K562 (cell line): Measurements from ENCODE around the gene NDUFB7. TPM values are rescaled to one million over a fixed set of nuclear protein-coding genes. Genes with fewer than 3 reads are reported as not detected.

ENCODE experiments used
- microRNA counts: library from miRNA; unstranded; fragments of <30 nt; microRNA quantifications from one replicate; lab custom pipeline; 2016
- microRNA-seq: library from miRNA; unstranded; fragments of <30 nt; microRNA quantifications from one replicate; pipeline ENCODE4, GENCODE V29; 2018; ENCODE audit warnings: borderline microRNAs expressed
- polyA plus RNA-seq, 8 experiments: library from polyadenylated mRNA; depleted of rRNA in 4 of 8; stranded (reverse) in 5 of 8; unstranded in 3 of 8; fragments of >200 nt; fragmentation: Nextera tagmentation in 2 of 8; fragmentation: Illumina TruSeq in 1 of 8; extraction: Ambion mirVana in 2 of 8; extraction: Trizol in 1 of 8; gene quantifications; 2 replicates each; pipeline versions ENCODE4 v1.2.1 to v1.2.3, GENCODE V29; 2011 to 2014; ENCODE audit warnings: inconsistent platforms in 1 of 8, missing spikeins in 1 of 8
- small RNA-seq: library from RNA; depleted of rRNA; stranded (forward); fragments of <200 nt; gene quantifications from one replicate; pipeline ENCODE3, GENCODE V24; 2014
- total RNA-seq, 7 experiments: library from RNA; depleted of rRNA in 6 of 7; stranded (reverse); fragments of >200 nt in 6 of 7; fragmentation: Illumina TruSeq in 2 of 7; extraction: Trizol in 2 of 7; gene quantifications; 2 replicates each; pipeline versions ENCODE4 v1.2.1 to v1.2.3, GENCODE V29; 2011 to 2021; ENCODE audit warnings: low replicate concordance in 1 of 7

NDUFB7 gene
- total and polyA plus RNA-seq, 9 of the 15 experiments (the other 6 are each of a cell fraction or from before 2014, with no cell fraction given) = 14.9 to 842 (median 137) TPM

MicroRNA genes within 50 kb of the gene (microRNA counts, 767-probe panel; counts per million panel counts)
- not detected for microRNA hsa-miR-639 (lab: Ali Mortazavi, UCI)

Small RNA genes within 50 kb of the gene (microRNA-seq; reads per million reads assigned to microRNA genes)
- gene MIR639 = 0.91 reads per million, percentile 4 among the genes with 10 or more reads in this experiment

Small RNA genes within 50 kb of the gene (small RNA-seq; reads per million reads assigned to genes)
- gene RN7SL842P = not detected

Other genes starting within 250 kb of the NDUFB7 start
Only the 7 nearest of the 11 such genes appear.
- gene PTGER1, start 96.7 kb downstream of the NDUFB7 start, total RNA-seq (2014; rRNA removed) = 0.27 and 0.29 TPM in 2 replicates
- not detected in 2 replicates for gene PTGER1, start 96.7 kb downstream of the NDUFB7 start, total RNA-seq (2014; rRNA removed; fragmentation: Illumina TruSeq; extraction: Trizol)
- gene PTGER1, start 96.7 kb downstream of the NDUFB7 start, total RNA-seq (2015; rRNA removed; fragmentation: Illumina TruSeq; extraction: Trizol) = not detected in 2 replicates
- gene PTGER1, start 96.7 kb downstream of the NDUFB7 start, total RNA-seq (2021) = 0.29 and 0.35 TPM in 2 replicates
- gene PTGER1, start 96.7 kb downstream of the NDUFB7 start, polyA plus RNA-seq (2011; rRNA removed) = 0.06 TPM in 1 of 2 replicates, not detected in the other
- gene PTGER1, start 96.7 kb downstream of the NDUFB7 start, polyA plus RNA-seq (2014; fragmentation: Illumina TruSeq; extraction: Trizol) = not detected in 2 replicates
- gene PTGER1, start 96.7 kb downstream of the NDUFB7 start, polyA plus RNA-seq (2014; fragmentation: Nextera tagmentation; extraction: Ambion mirVana) = not detected
- 0.34 and 0.36 TPM in 2 replicates for gene PTGER1, start 96.7 kb downstream of the NDUFB7 start, polyA plus RNA-seq (2014; rRNA removed)
- 54.7 and 71.2 TPM in 2 replicates for gene GIPC1, start 75.9 kb downstream of the NDUFB7 start, total RNA-seq (2014; rRNA removed)
- gene GIPC1, start 75.9 kb downstream of the NDUFB7 start, total RNA-seq (2014; rRNA removed; fragmentation: Illumina TruSeq; extraction: Trizol) = 7.8 and 12.0 TPM in 2 replicates
- gene GIPC1, start 75.9 kb downstream of the NDUFB7 start, total RNA-seq (2015; rRNA removed; fragmentation: Illumina TruSeq; extraction: Trizol) = 39.7 and 46.3 TPM in 2 replicates
- gene GIPC1, start 75.9 kb downstream of the NDUFB7 start, total RNA-seq (2021) = 49.7 and 51.7 TPM in 2 replicates
- 24.8 and 26.6 TPM in 2 replicates for gene GIPC1, start 75.9 kb downstream of the NDUFB7 start, polyA plus RNA-seq (2011; rRNA removed)
- 13.6 and 35.1 TPM in 2 replicates for gene GIPC1, start 75.9 kb downstream of the NDUFB7 start, polyA plus RNA-seq (2014; fragmentation: Illumina TruSeq; extraction: Trizol)
- gene GIPC1, start 75.9 kb downstream of the NDUFB7 start, polyA plus RNA-seq (2014; fragmentation: Nextera tagmentation; extraction: Ambion mirVana) = 1 to 10 TPM in 1 of 2 experiments, under 1 TPM in 1; 0.49 to 1.1 TPM
- gene GIPC1, start 75.9 kb downstream of the NDUFB7 start, polyA plus RNA-seq (2014; rRNA removed) = 50.8 and 52.2 TPM in 2 replicates
- gene DNAJB1, start 53.7 kb downstream of the NDUFB7 start, total RNA-seq (2014; rRNA removed) = 62.1 and 71.5 TPM in 2 replicates
- 51.2 and 60.9 TPM in 2 replicates for gene DNAJB1, start 53.7 kb downstream of the NDUFB7 start, total RNA-seq (2014; rRNA removed; fragmentation: Illumina TruSeq; extraction: Trizol)
- 85.3 and 86.5 TPM in 2 replicates for gene DNAJB1, start 53.7 kb downstream of the NDUFB7 start, total RNA-seq (2015; rRNA removed; fragmentation: Illumina TruSeq; extraction: Trizol)
- 94.8 and 99.9 TPM in 2 replicates for gene DNAJB1, start 53.7 kb downstream of the NDUFB7 start, total RNA-seq (2021)
- gene DNAJB1, start 53.7 kb downstream of the NDUFB7 start, polyA plus RNA-seq (2011; rRNA removed) = 83.5 and 113 TPM in 2 replicates
- gene DNAJB1, start 53.7 kb downstream of the NDUFB7 start, polyA plus RNA-seq (2014; fragmentation: Illumina TruSeq; extraction: Trizol) = 78.3 and 100 TPM in 2 replicates
- gene DNAJB1, start 53.7 kb downstream of the NDUFB7 start, polyA plus RNA-seq (2014; fragmentation: Nextera tagmentation; extraction: Ambion mirVana) = 10 to 100 TPM; 13.2 to 16.2 TPM
- gene DNAJB1, start 53.7 kb downstream of the NDUFB7 start, polyA plus RNA-seq (2014; rRNA removed) = 61.7 and 79.2 TPM in 2 replicates
- 86.0 and 158 TPM in 2 replicates for gene TECR, start 42.5 kb downstream of the NDUFB7 start, total RNA-seq (2014; rRNA removed)
- gene TECR, start 42.5 kb downstream of the NDUFB7 start, total RNA-seq (2014; rRNA removed; fragmentation: Illumina TruSeq; extraction: Trizol) = 33.1 and 36.7 TPM in 2 replicates
- 81.9 and 91.6 TPM in 2 replicates for gene TECR, start 42.5 kb downstream of the NDUFB7 start, total RNA-seq (2015; rRNA removed; fragmentation: Illumina TruSeq; extraction: Trizol)
- 186 and 195 TPM in 2 replicates for gene TECR, start 42.5 kb downstream of the NDUFB7 start, total RNA-seq (2021)
- 68.0 and 169 TPM in 2 replicates for gene TECR, start 42.5 kb downstream of the NDUFB7 start, polyA plus RNA-seq (2011; rRNA removed)
- 204 and 211 TPM in 2 replicates for gene TECR, start 42.5 kb downstream of the NDUFB7 start, polyA plus RNA-seq (2014; fragmentation: Illumina TruSeq; extraction: Trizol)
- gene TECR, start 42.5 kb downstream of the NDUFB7 start, polyA plus RNA-seq (2014; fragmentation: Nextera tagmentation; extraction: Ambion mirVana) = 10 to 100 TPM; 29.3 to 73.2 TPM
- 81.4 and 108 TPM in 2 replicates for gene TECR, start 42.5 kb downstream of the NDUFB7 start, polyA plus RNA-seq (2014; rRNA removed)
- not detected in 2 replicates for gene CLEC17A, start 11.0 kb upstream of the NDUFB7 start, total RNA-seq (2014; rRNA removed)
- not detected in 2 replicates for gene CLEC17A, start 11.0 kb upstream of the NDUFB7 start, total RNA-seq (2014; rRNA removed; fragmentation: Illumina TruSeq; extraction: Trizol)
- not detected in 2 replicates for gene CLEC17A, start 11.0 kb upstream of the NDUFB7 start, total RNA-seq (2015; rRNA removed; fragmentation: Illumina TruSeq; extraction: Trizol)
- gene CLEC17A, start 11.0 kb upstream of the NDUFB7 start, total RNA-seq (2021) = not detected in 2 replicates
- 0.03 TPM in 1 of 2 replicates, not detected in the other for gene CLEC17A, start 11.0 kb upstream of the NDUFB7 start, polyA plus RNA-seq (2011; rRNA removed)
- not detected in 2 replicates for gene CLEC17A, start 11.0 kb upstream of the NDUFB7 start, polyA plus RNA-seq (2014; fragmentation: Illumina TruSeq; extraction: Trizol)
- gene CLEC17A, start 11.0 kb upstream of the NDUFB7 start, polyA plus RNA-seq (2014; fragmentation: Nextera tagmentation; extraction: Ambion mirVana) = not detected
- gene CLEC17A, start 11.0 kb upstream of the NDUFB7 start, polyA plus RNA-seq (2014; rRNA removed) = not detected in 2 replicates
- gene ADGRE3, start 102.8 kb upstream of the NDUFB7 start, total RNA-seq (2014; rRNA removed) = not detected in 2 replicates
- not detected in 2 replicates for gene ADGRE3, start 102.8 kb upstream of the NDUFB7 start, total RNA-seq (2014; rRNA removed; fragmentation: Illumina TruSeq; extraction: Trizol)
- not detected in 2 replicates for gene ADGRE3, start 102.8 kb upstream of the NDUFB7 start, total RNA-seq (2015; rRNA removed; fragmentation: Illumina TruSeq; extraction: Trizol)
- not detected in 2 replicates for gene ADGRE3, start 102.8 kb upstream of the NDUFB7 start, total RNA-seq (2021)
- not detected in 2 replicates for gene ADGRE3, start 102.8 kb upstream of the NDUFB7 start, polyA plus RNA-seq (2011; rRNA removed)
- not detected in 2 replicates for gene ADGRE3, start 102.8 kb upstream of the NDUFB7 start, polyA plus RNA-seq (2014; fragmentation: Illumina TruSeq; extraction: Trizol)
- not detected for gene ADGRE3, start 102.8 kb upstream of the NDUFB7 start, polyA plus RNA-seq (2014; fragmentation: Nextera tagmentation; extraction: Ambion mirVana)
- not detected in 2 replicates for gene ADGRE3, start 102.8 kb upstream of the NDUFB7 start, polyA plus RNA-seq (2014; rRNA removed)
- gene ZNF333, start 118.0 kb upstream of the NDUFB7 start, total RNA-seq (2014; rRNA removed) = 4.5 and 8.5 TPM in 2 replicates
- gene ZNF333, start 118.0 kb upstream of the NDUFB7 start, total RNA-seq (2014; rRNA removed; fragmentation: Illumina TruSeq; extraction: Trizol) = 5.9 and 6.0 TPM in 2 replicates
- gene ZNF333, start 118.0 kb upstream of the NDUFB7 start, total RNA-seq (2015; rRNA removed; fragmentation: Illumina TruSeq; extraction: Trizol) = 4.1 and 5.2 TPM in 2 replicates
- gene ZNF333, start 118.0 kb upstream of the NDUFB7 start, total RNA-seq (2021) = 6.3 and 7.1 TPM in 2 replicates
- gene ZNF333, start 118.0 kb upstream of the NDUFB7 start, polyA plus RNA-seq (2011; rRNA removed) = 10.3 and 11.4 TPM in 2 replicates
- gene ZNF333, start 118.0 kb upstream of the NDUFB7 start, polyA plus RNA-seq (2014; fragmentation: Illumina TruSeq; extraction: Trizol) = 5.8 and 6.5 TPM in 2 replicates
- 1 to 10 TPM; 2.8 to 3.3 TPM for gene ZNF333, start 118.0 kb upstream of the NDUFB7 start, polyA plus RNA-seq (2014; fragmentation: Nextera tagmentation; extraction: Ambion mirVana)
- 7.7 and 9.3 TPM in 2 replicates for gene ZNF333, start 118.0 kb upstream of the NDUFB7 start, polyA plus RNA-seq (2014; rRNA removed)